Measurements from ENCODE around the gene CST6. TPM values are rescaled to one million over a fixed set of nuclear protein-coding genes. Genes with fewer than 3 reads are reported as not detected.

The CST6 gene
- polyA plus RNA-seq, 1 experiment, result 5.9 TPM

- Histone ChIP-seq H3K4me3 (ENCODE audit: low read depth, low read length) (no peak overlapping the region), H3K27me3 (ENCODE audit: control insufficient read depth, insufficient read depth, low read length) (no peaks in the 10 kb centered on the region), H3K36me3 (ENCODE audit: control insufficient read depth, insufficient read depth, low read length) (peaks cover 4% of the 10 kb centered on the region)
- POLR2A ChIA-PET, result no interaction called here
- CTCF ChIA-PET, result interaction anchor here (0.9 to 7.6 kb wide), 3 partner anchors 96 to 164 kb away, joined by 3 to 87 read pairs (median 3); partner anchors contain the start of genes CCDC85B and FIBP
- TF ChIP-seq CTCF (IDR thresholded peaks at IDR 0.05; ENCODE audit: insufficient read depth, low read depth, low read length), result no peak
- DNase-seq (ENCODE audit: low read depth), result no peak
Measured at GRCh38 chr11:65983589-65983987, 28.2 kb upstream of the CST6 start.

GRCh38 chr11:65987336-65987735 lies 24.5 kb upstream of the CST6 start:
- H3K27me3 ChIP-seq (ENCODE audit: control insufficient read depth, insufficient read depth, low read length), result no peaks in the 10 kb centered on the region
- no peaks in the 10 kb centered on the region for H3K36me3 ChIP-seq (ENCODE audit: control insufficient read depth, insufficient read depth, low read length)
- H3K4me3 ChIP-seq (ENCODE audit: low read depth, low read length), result no peak overlapping the region
- CTCF ChIA-PET, result interaction anchor here (2.1 to 7.6 kb wide), 3 partner anchors 98 to 276 kb away, joined by 10 to 130 read pairs (median 87); partner anchors contain the start of genes CCDC85B, FIBP and KAT5
- DNase-seq (ENCODE audit: low read depth), result no peak
- no peak for TF ChIP-seq CTCF (IDR thresholded peaks at IDR 0.05; ENCODE audit: insufficient read depth, low read depth, low read length)
- POLR2A ChIA-PET, result no interaction called here

GRCh38 chr11:65988791-65989592 lies 22.8 kb upstream of the CST6 start:
- CTCF ChIA-PET, result interaction anchor here (0.7 to 6.0 kb wide), 22 partner anchors 9 to 283 kb away, joined by 3 to 130 read pairs (median 4); partner anchors contain the start of genes AP5B1, CCDC85B, CFL1 and FIBP
- peak; percentile 70 for DNase-seq (ENCODE audit: low read depth)
- Histone ChIP-seq H3K27me3 (ENCODE audit: control insufficient read depth, insufficient read depth, low read length) (no peaks in the 10 kb centered on the region), H3K36me3 (ENCODE audit: control insufficient read depth, insufficient read depth, low read length) (no peaks in the 10 kb centered on the region), H3K4me3 (ENCODE audit: low read depth, low read length) (no peak overlapping the region)
- TF ChIP-seq CTCF (IDR thresholded peaks at IDR 0.05; ENCODE audit: insufficient read depth, low read depth, low read length), result peak; percentile 93
- POLR2A ChIA-PET, result no interaction called here

- H3K4me3 ChIP-seq (ENCODE audit: low read depth, low read length), result no peak overlapping the region
- ChIA-PET POLR2A (interaction anchor here (0.6 kb wide), 2 partner anchors 10 to 102 kb away, joined by 5 to 6 read pairs; partner anchors contain the start of genes BANF1, CCDC85B and EIF1AD), CTCF (interaction anchor here (1.2 to 6.0 kb wide), 6 partner anchors 20 to 287 kb away, joined by 4 to 130 read pairs (median 8); partner anchors contain the start of genes CCDC85B, CST6, FIBP and KAT5)
- H3K27me3 ChIP-seq (ENCODE audit: control insufficient read depth, insufficient read depth, low read length), result no peaks in the 10 kb centered on the region
- H3K36me3 ChIP-seq (ENCODE audit: control insufficient read depth, insufficient read depth, low read length), result 0 out of 2 replicates have a peak, but pooled peaks cover 1% of the 10 kb centered on the region
- DNase-seq (ENCODE audit: low read depth), result no peak
- no peak for TF ChIP-seq CTCF (IDR thresholded peaks at IDR 0.05; ENCODE audit: insufficient read depth, low read depth, low read length)
Measured at GRCh38 chr11:65992056-65992455, 19.8 kb upstream of the CST6 start.

- TF ChIP-seq CTCF (IDR thresholded peaks at IDR 0.05; ENCODE audit: insufficient read depth, low read depth, low read length), result no peak
- POLR2A ChIA-PET, result no interaction called here
- CTCF ChIA-PET, result no interaction called here
- no peak for DNase-seq (ENCODE audit: low read depth)
- no peak overlapping the region for H3K4me3 ChIP-seq (ENCODE audit: low read depth, low read length)
- H3K36me3 ChIP-seq (ENCODE audit: control insufficient read depth, insufficient read depth, low read length), result peaks cover 20% of the 10 kb centered on the region
- no peaks in the 10 kb centered on the region for H3K27me3 ChIP-seq (ENCODE audit: control insufficient read depth, insufficient read depth, low read length)
Measured at GRCh38 chr11:65997286-65997685, 14.5 kb upstream of the CST6 start.

All from BJ (cell line).